Stimulated activated CD8-positive, alpha-beta memory T cell treated with anti-CD3 and anti-CD28 coated beads, Interleukin-2, amount 100 ng/mL, for 48 hours (primary cell): ENCODE results near the gene HIPK2.

Source experiments
- DNase-seq, 2 donors: peaks; one replicate each; pipeline ENCODE4 v3.0.0-alpha.2; 2020; ENCODE audit warnings: low read depth in 2 of 2

HIPK2 gene

DNA sequence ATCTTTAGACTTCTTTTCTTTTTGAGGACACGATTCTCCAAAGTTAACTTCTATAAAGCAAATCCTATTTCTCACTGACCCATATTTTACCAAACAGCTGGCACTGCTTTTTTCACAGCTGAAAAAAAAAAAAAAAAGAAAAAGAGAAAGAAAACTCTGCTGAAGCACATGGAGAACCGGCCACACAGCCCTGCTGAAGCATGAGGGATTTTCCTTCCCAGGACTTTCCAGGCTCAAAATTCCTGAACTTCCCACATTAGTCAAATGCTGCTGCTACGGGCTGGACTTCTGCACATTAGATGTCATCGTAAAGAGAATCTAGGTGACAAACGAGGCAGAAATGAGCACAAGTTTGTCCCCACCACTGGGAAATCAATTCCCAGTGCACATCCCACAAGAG, 25.2 kb downstream of the HIPK2 start:
- DNase-seq = no peak

GRCh38 chr7:139752148-139752547, 25.6 kb downstream of the HIPK2 start:
- no peak for DNase-seq

GRCh38 chr7:139750459-139751095, 27.2 kb downstream of the HIPK2 start:
- no peak for DNase-seq

DNA sequence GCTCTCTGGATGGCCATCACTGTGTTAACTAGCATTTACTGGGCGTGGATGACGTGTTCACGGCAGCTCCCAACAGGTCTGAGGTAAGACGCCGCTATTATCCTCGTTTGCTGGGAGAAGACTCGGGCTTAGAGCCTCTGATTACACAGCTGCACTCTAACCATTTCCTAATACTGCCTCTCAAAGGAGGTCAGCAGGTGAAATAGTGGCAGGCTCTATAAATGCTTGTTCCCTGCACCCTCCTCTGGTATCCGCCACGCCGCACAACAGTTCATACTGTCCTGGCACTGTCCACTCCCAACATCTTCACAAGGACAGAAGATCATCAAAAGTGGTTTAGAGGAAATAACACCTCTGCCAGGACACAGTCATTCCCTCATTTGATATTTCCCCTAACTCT, 28.3 kb downstream of the HIPK2 start:
- no peak for DNase-seq

- DNase-seq = no peak
Observed at GRCh38 chr7:139748941-139749340, 28.9 kb downstream of the HIPK2 start.

DNA sequence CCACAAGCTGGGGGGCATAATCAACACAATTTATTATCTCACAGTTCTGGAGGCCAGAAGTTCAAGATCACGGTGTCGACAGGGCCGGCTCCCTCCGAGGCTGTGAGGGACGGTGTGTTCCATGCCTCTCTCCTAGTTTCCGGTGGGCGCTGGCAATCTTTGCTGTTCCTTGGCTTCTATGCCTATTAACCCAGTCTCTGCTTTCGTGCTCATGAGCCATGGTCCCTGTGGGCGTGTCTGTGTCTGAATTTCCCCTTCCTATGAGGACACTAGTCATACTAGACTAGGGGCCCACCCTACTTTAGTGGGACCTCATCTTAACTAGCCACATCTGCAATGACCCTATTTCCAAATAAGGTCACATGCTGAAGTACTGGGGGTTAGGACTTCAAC, 29.4 kb downstream of the HIPK2 start:
- DNase-seq = no peak

GRCh38 chr7:139747662-139748372, 30.0 kb downstream of the HIPK2 start:
- no peak for DNase-seq

DNA sequence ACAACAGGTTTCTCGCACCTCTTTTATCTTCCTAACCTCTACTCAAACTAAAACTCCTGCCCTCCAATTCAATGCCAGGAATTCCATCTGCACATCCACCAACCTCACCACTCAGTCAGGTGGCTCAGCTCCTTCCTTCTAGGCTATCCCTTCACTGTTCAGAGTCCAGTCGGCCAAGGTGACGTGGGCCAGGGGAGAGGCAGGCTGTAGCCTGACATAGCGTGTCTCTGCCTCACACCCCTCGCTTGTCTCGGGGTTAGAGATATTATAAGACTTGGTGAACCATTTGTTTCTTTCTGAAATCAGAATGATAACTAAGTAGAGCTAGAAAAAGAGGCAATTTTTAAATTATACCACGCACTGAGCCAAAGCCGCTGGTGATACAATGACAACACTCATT, 31.1 kb downstream of the HIPK2 start:
- no peak for DNase-seq

DNA sequence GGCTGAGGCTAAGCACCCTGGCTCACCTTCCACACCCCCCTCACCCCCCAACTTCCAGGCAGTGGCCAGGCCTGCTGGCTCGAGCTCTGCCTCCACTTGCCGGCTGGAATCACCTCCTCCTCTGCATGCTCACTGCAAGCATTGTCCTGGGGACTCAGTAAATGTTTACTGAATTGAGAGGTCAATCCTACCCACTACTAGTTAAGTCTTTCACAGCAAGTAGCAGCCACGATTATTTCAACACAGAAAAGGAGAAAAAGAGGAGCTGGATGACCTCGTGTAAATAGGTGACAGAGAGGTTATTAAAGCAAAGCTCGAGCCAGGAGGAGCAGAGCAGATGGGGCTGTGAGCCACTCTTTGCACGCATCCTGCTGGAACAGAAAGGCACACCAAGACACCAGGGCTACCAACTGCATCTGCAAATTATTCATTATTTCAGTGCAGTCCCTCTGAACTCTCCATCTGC, 32.1 kb downstream of the HIPK2 start:
- no peak for DNase-seq

GRCh38 chr7:139744768-139745677, 32.8 kb downstream of the HIPK2 start:
- DNase-seq = no peak

- DNase-seq = no peak
Observed at GRCh38 chr7:139743967-139744767, 33.6 kb downstream of the HIPK2 start.

DNA sequence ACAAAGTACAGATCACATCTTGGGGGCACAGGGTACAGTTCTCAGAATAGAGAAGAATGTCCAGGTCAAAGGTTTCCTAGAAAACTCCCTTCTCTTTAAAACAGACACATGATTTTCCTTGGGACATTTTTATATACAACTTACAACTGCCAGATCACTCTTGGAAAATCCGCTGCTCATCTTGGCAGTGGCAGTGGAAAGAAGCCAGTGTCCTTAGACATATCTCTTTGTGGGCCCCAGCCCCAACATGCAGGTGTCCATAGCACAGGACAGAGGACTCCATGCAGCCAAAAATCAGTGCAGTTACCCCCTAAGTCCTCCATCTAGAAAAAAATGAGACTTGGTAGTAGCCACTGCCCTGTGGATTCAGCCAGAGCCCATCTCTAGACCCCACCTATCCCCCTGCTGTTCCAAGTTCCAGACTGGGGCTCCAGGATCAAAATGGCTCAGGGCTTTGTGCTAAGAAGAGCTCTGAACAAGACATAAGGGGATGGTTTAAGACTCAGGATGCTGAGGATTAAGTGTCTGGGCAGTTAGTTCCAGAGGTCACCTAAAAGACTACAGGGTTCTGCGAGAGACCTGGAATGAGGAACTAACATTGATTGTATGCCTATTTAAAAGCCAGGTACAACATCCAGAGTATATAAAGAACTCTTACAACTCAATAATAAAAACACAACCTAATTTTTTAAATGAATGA, 34.4 kb downstream of the HIPK2 start:
- no peak for DNase-seq

DNA sequence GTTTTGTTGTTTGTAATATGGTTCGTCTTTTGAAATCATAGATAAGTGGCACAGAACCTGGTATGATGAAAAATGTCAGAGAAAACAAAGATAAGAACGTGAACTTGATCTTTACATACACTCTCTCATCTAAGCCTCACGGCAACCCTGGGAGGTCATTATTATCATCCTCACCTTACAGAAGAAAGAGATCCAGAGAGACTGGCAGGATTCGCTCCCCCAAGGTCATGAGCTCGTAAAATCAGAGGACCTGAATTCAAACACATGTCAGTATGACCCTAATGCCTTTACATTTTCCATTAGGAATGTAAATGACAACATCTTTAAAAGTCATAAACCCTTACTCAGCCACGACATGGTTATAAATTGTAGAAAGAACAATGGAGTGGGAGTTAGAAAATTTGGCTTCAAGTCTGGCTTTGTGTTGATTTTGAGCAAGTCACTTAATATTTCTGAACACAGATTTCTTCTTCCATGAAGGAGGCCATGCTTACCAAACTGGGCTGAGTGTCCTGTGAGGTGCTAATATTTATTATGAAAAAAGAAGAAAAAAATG, 35.9 kb downstream of the HIPK2 start:
- DNase-seq = no peak

GRCh38 chr7:139741239-139741638, 36.6 kb downstream of the HIPK2 start:
- DNase-seq = no peak

GRCh38 chr7:139739863-139740597, 37.8 kb downstream of the HIPK2 start:
- no peak for DNase-seq

- DNase-seq = no peak
Observed at GRCh38 chr7:139738772-139739171, 39.0 kb downstream of the HIPK2 start.

DNA sequence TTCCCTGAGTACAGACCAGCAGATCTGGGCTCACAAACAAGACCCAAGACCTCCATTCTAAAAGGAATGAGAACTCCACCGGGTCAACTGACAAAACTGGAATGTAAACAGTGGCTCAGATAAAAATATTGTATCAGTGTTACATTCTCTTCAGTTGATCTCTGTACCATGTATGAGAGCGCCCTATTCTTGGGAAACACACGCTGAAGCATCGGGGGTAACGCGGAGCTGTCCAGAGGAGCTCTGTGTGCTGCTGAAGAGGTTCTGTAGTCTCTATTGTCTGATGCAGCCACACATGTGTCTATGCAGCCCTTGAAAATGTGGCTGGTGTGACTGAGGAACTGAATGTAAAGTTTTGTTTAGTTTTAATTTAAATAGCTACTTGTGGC, 39.7 kb downstream of the HIPK2 start:
- DNase-seq = no peak

DNA sequence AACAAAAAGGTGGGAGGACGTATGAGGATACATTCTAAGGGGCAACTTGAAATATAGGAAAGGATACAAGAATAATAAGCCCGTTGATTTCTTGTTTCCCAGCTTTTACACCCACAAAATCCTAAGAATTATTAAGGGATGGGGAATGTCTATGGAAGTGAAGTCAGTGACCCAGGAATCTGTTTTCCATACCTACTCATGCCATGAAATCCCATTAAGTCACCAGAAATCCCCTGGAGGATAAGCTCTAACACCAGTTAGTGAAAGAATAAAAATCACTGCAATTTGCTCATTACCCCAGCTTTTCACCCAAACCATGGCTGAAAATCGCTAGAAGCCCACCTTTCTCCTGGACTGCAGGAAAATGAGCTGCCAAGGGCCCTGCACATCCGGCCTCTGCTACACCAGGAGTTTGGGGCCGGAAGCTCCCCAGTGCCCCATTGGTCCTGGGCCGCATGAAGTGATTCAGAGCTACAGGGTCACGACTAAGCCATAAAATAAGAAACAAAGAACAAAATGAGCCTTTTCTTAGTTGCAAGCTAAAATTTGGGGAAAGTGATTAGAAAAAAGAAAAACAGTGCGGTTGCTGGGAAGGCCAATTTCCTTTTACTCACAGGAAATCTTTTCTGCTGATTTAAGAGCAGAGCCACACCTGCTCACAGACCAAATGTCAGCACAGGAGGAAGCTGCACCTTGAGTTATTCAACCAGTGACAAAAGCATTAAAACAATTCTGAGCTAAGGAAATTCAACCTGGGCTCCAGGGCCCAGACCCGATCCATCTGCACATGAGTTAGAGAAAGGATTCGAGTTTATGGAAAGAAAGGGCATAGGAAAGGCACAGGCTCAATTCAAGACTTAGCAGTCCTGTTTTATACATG, 40.3 kb downstream of the HIPK2 start:
- DNase-seq = no peak
